ENCODE measurements around the gene CDH13. TPM values are rescaled to one million over a fixed set of nuclear protein-coding genes. Genes with fewer than 3 reads are reported as not detected.

CDH13 gene
- total RNA-seq, 1 donor from 2014 or later, result not detected

DNA sequence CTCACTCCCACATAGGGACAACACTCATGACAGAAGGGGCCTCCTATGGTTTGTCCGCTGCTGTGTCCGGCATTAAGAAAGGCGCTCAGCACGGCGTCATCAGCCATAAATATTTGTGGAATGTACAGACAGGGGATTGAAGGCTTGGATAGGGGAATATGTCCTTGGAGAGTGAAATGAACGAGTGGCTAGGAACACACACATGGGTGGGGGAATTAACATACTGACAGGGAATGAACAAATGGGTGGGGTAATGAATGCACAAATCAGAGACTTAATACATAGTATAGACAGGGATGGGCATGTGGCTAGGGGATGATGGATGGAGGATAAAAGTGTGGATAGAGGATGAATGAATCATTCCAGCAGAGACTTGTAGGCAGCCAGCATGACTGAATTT lies 1027.0 kb downstream of the CDH13 start:
- Mint-ChIP-seq H3K4me1 (no peaks in the 10 kb centered on the region), H3K9me3 (no peaks in the 10 kb centered on the region), H3K36me3 (ENCODE audit: low read depth) (no peaks in the 10 kb centered on the region), H3K27me3 (peaks cover 4% of the 10 kb centered on the region), H3K4me3 (no peak overlapping the region), H3K27ac (no peak overlapping the region)
- ChIA-PET CTCF (interaction anchor here (0.6 kb wide), 1 partner anchor 47 kb away, joined by 3 read pairs; no protein-coding TSS in a partner anchor), POLR2A (no interaction called here)
- intact Hi-C loops (cut with micrococcal nuclease), result no loop called here
- TF ChIP-seq, protein P1, sequence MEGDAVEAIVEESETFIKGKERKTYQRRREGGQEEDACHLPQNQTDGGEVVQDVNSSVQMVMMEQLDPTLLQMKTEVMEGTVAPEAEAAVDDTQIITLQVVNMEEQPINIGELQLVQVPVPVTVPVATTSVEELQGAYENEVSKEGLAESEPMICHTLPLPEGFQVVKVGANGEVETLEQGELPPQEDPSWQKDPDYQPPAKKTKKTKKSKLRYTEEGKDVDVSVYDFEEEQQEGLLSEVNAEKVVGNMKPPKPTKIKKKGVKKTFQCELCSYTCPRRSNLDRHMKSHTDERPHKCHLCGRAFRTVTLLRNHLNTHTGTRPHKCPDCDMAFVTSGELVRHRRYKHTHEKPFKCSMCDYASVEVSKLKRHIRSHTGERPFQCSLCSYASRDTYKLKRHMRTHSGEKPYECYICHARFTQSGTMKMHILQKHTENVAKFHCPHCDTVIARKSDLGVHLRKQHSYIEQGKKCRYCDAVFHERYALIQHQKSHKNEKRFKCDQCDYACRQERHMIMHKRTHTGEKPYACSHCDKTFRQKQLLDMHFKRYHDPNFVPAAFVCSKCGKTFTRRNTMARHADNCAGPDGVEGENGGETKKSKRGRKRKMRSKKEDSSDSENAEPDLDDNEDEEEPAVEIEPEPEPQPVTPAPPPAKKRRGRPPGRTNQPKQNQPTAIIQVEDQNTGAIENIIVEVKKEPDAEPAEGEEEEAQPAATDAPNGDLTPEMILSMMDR (IDR thresholded peaks at IDR 0.05), result no peak
- DNase-seq (no peak), ATAC-seq (ENCODE audit: low read depth) (no peak)

DNA sequence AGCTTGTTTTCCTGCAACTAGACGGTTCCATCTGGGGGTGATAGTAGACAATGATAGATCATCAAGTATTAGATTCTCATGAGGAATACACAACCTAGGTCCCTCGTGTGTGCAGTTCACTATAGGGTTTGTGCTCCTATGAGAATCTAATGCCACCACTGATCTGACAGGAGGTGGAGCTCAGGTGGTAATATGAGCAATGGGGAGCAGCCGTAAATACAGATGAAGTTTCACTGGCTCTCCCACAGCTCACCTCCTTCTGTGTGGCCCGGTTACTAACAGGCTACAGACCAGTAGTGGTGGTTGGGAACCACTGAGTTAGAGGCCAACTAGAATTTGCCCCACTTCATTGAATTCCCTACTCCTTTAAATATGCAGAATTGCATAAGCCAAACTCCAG lies 1033.5 kb downstream of the CDH13 start:
- CTCF ChIA-PET, result no interaction called here
- POLR2A ChIA-PET, result no interaction called here
- H3K4me1 Mint-ChIP-seq, result no peaks in the 10 kb centered on the region

DNA sequence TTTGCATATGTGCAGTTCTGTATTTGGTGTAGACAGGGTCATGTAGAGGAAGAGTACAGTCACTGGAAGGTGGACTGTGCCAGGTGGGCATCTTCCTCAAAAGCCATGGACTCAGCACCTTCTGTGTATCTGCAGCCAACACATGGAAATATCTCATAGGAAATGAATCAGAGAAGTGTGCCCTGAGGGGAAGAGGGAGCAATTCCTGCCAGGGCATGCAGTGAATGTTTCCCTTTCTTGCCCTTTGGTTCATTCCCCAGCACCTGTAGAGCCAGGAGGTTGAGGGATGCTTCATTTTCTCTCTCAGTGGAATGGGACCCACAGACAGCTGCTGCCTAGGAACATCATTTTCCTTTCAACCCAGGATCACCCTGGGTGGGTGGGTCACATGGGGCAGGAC lies 1034.9 kb downstream of the CDH13 start:
- no peaks in the 10 kb centered on the region for H3K36me3 Mint-ChIP-seq (ENCODE audit: low read depth)
- H3K4me3 Mint-ChIP-seq, result no peak overlapping the region
- no peaks in the 10 kb centered on the region for H3K4me1 Mint-ChIP-seq
- intact Hi-C loops (cut with micrococcal nuclease), result no loop called here
- CTCF ChIA-PET, result no interaction called here
- DNase-seq, result no peak
- TF ChIP-seq, protein P1 (IDR thresholded peaks at IDR 0.05), result no peak
- POLR2A ChIA-PET, result no interaction called here
- no peaks in the 10 kb centered on the region for H3K27me3 Mint-ChIP-seq
- ATAC-seq (ENCODE audit: low read depth), result no peak
- no peaks in the 10 kb centered on the region for H3K9me3 Mint-ChIP-seq
- H3K27ac Mint-ChIP-seq, result no peak overlapping the region

More for the DNA sequence above, 1033.5 kb downstream of the CDH13 start:
- H3K27ac Mint-ChIP-seq, result no peak overlapping the region
- no peaks in the 10 kb centered on the region for H3K36me3 Mint-ChIP-seq (ENCODE audit: low read depth)
- no peak overlapping the region for H3K4me3 Mint-ChIP-seq
- DNase-seq (no peak), ATAC-seq (ENCODE audit: low read depth) (no peak)
- H3K27me3 Mint-ChIP-seq, result peaks cover 2% of the 10 kb centered on the region
- TF ChIP-seq, protein P1 (IDR thresholded peaks at IDR 0.05), result no peak
- H3K9me3 Mint-ChIP-seq, result no peaks in the 10 kb centered on the region
- intact Hi-C loops (cut with micrococcal nuclease), result no loop called here

DNA sequence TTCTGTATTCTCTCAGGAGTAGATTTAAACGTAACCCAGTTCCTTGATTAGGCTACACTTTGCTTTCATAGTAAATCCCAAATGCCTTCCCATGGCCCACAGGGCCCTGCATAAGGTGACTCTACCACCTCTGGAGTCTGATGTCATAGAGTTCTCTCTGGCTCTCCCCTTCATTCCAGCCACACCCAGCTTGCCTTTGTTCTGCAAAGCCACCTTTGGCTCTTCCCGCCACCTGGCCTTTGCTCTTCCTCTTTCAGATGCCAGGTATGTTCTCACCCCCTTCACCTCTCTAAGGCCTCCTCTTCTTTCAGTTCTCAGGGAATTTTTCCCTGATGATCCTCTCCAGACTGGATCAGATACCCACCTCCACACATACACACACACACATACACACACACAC lies 1039.7 kb downstream of the CDH13 start:
- Mint-ChIP-seq H3K36me3 (ENCODE audit: low read depth) (no peaks in the 10 kb centered on the region), H3K27me3 (peaks cover 2% of the 10 kb centered on the region), H3K27ac (no peak overlapping the region), H3K4me3 (no peak overlapping the region), H3K9me3 (no peaks in the 10 kb centered on the region), H3K4me1 (no peaks in the 10 kb centered on the region)
- ATAC-seq (ENCODE audit: low read depth) (no peak), DNase-seq (no peak)
- intact Hi-C loops (cut with micrococcal nuclease), result no loop called here
- TF ChIP-seq, protein P1 (IDR thresholded peaks at IDR 0.05), result no peak
- POLR2A ChIA-PET, result no interaction called here
- CTCF ChIA-PET, result no interaction called here

DNA sequence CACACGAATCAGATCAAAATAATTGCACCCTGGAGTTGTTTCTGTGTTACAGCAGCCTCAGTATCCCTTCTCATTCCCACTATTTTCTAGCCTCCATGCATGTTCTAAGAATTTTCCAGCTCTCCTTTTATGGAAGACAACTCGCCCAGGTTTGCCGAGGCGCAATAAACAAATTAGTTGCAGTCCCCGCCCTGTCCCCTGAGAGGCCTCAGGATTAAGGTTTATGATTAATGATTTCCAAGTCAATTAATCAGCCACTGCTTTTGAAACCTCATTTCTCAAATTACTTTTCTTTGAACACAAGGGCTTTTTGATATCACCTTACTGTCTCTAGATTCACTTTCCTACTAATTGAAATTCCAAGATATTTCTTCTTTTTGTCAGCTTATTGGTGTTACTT lies 1042.7 kb downstream of the CDH13 start:
- no peak for DNase-seq
- Mint-ChIP-seq H3K36me3 (ENCODE audit: low read depth) (no peaks in the 10 kb centered on the region), H3K27ac (no peak overlapping the region), H3K27me3 (peaks cover 2% of the 10 kb centered on the region), H3K4me1 (no peaks in the 10 kb centered on the region), H3K9me3 (no peaks in the 10 kb centered on the region), H3K4me3 (no peak overlapping the region)
- TF ChIP-seq, protein P1 (IDR thresholded peaks at IDR 0.05), result no peak
- intact Hi-C loops (cut with micrococcal nuclease), result no loop called here
- ATAC-seq (ENCODE audit: low read depth), result no peak
- CTCF ChIA-PET, result no interaction called here
- POLR2A ChIA-PET, result no interaction called here

Measured in activated B cell treated with CpG ODN at 0.5 μM for 24 hours (primary cell).